HG02970 (cell line): ENCODE results near the gene AFF2.

ENCODE experiments used
- ATAC-seq: cut with Tn5 transposase; IDR thresholded peaks from one replicate; pipeline ENCODE4 v1.9.1; 2021; ENCODE audit warnings: mild to moderate bottlenecking, moderate library complexity, moderate number of reproducible peaks; ENCODE audit not compliant: unreplicated experiment, low FRiP score

The AFF2 gene

DNA sequence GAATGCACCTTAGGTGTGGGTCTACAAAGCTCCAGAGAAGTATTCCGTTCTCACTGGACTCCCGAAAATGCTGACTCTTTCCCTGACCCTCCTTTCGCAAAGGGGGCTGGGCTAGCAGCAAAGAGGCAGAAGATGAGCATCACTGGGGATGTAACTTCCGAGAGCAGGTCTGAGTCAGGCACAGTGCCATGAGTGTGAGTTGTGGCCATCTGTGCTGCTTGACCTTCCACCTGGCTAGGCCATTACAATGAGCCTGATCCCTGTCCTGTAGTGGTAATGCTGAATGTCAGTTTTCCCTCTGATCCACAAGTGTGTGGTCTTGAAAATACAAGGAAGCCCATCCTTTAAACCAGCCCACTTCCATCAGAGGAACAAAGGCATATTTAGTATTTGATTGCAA lies 479.4 kb downstream of the AFF2 start:
- no peak for ATAC-seq

DNA sequence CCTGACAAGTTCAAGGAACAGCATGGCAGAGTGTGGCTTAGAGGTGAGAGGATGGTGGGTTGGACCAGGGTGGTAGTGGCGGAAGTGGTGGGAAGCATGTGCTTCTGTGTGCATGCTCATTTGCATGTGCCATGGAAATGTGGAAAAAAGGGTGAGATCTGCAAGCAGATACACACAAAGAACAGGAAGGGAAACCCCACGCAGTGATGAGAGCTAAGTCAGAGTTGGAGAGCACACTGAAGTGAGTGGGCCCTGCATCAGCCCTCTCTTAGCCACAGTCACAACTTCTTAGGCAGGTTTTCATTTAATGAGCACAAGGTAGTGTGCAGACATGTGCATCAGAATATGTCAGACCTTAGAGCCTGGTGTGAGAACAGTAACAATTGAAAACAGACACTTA lies 483.8 kb downstream of the AFF2 start:
- no peak for ATAC-seq

DNA sequence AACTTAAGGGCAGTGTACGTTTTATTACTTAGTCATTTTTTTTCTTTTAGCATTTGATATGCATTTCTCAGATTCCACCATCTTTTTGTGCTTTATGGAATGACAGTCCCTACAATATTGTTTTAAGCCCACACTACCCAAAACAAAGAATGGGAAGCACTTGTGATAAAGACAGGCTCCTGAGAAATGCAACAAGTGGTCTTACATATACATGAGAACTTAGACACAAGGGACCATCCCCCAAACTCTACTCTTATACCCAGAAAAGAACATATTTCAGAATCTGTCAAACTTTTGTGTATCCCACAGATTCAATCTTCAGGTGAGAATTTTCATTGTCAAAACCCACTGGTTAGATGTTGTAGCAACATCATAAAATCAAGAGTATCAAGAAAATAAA lies 491.1 kb downstream of the AFF2 start:
- ATAC-seq, result no peak

DNA sequence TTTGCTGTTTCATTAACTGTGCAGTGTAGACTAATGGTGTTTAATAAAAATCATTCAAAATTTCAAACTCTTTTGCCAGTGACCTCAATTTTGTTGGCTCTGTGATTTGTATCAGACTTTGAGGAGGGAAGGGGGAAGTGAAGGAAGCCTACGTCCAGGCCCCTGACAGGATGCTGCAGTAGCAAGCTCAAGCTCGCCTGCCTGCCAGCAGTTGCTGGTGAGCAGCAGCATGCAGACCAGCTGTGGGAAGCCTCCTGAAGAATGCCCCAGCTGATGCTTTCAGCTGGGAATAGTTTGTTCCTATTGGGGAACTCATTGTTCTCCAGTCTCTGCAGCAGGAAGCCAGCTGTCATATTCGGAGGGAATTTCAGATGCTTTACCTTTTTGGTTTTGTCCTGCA lies 495.2 kb downstream of the AFF2 start:
- ATAC-seq, result no peak

DNA sequence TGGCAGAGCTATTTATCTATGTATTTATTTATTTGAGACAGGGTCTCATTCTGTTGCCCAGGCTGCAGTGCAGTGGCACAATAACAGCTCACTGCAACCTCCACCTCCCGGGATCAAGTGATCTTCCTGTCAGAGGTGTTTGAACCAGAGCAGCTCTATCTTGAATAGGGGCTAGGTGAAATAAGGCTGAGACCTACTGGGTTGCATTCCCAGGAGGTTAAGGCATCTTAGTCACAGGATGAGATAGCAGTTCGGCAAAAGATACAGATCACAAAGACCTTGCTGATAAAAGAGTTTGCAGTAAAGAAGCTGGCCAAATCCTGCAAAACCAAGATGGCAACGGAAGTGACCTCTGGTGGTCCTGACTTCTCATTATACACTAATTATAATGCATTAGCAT lies 501.9 kb downstream of the AFF2 start:
- ATAC-seq, result no peak

DNA sequence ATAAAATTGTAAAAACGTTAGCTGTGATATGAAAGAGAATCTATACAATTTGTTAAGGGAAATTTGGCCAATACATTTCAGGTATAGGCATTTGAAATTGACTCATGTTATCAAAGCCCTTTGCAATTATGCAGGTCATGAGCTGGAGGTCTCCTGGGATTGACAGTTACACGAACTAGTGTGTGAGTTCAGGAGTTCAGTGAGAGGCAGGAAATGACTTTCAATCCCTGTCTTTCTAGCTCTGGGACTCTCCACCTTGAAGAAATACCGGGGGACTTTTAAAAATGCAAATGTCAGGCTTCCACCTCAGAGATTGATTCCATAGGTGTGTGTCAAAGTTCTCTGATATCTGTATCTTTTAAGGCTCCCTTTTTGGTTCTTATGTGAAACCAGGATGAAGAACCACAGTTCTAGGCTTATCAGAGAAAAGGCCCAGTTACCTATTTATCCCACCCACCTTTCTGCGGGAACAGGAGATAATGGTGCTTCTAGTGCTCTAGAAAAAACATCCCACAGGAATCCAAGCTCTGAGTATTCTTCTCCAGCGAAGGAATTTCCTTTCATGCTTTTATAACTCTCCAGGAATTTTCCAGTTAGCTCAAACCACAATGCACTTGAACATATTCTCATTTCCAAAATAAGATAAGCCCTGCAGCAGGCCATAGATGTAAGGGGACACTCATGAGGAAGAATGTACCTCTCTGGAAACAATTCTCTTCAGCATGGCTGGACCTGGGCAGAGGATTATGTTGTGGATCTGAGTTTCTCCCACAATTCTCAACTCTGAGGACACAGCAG lies 503.6 kb downstream of the AFF2 start:
- no peak for ATAC-seq

DNA sequence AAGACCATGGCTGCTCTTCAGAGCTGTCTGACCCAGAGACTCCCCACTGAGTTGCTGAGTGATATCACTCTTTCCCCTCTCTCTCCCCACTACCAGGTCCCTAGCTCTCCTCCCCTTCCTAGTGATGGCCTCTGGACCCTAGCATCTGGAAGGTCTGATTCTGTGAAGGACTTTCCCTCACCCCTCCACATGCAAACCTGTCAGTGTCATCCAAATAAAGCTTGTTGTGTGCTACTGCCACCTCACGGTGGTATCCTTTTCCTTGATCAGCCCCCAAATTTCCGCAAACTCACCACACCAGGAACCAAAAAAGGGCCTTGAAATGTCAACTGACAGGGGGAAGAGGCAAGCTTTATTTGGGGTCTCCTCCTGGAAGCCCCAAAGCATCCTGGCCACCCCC lies 504.5 kb downstream of the AFF2 start:
- ATAC-seq, result no peak

DNA sequence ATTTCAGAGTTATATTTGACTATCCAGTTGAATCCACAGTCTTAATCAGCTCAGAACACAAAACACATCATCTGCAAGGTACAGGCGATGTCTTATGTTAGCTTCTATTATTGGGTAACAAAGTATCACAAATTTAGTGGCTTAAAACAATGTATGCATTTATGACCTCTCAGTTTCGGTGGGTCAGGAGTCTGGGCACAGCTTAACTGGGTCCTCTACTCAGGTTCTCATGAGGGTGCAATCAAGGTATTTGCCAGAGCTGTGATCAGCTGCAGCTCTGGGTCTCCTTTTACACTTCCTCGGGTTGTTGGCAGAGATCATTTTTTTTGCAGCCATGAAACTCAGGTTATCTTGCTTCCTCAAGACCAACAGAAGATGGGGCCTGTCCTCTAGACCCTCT lies 505.8 kb downstream of the AFF2 start:
- no peak for ATAC-seq

DNA sequence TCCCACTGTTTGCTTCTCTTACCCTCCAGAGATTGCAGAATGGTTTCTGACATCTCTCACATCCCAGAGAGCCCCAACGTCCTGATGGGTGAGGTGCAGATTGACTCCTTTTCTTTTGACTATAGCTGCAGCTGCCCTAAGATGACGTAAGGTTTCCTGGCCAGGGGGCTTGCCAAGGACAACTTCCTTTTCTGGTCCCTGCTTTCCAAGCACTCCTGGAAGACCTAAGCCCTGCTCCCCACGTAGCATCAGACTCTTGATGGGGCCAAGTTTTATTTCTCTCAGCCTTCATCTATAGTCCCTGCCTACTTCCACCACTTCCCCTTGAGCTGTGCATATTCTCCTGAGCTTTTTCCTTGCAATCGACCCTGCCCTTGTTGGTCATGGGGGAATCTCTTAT lies 507.0 kb downstream of the AFF2 start:
- ATAC-seq, result no peak

DNA sequence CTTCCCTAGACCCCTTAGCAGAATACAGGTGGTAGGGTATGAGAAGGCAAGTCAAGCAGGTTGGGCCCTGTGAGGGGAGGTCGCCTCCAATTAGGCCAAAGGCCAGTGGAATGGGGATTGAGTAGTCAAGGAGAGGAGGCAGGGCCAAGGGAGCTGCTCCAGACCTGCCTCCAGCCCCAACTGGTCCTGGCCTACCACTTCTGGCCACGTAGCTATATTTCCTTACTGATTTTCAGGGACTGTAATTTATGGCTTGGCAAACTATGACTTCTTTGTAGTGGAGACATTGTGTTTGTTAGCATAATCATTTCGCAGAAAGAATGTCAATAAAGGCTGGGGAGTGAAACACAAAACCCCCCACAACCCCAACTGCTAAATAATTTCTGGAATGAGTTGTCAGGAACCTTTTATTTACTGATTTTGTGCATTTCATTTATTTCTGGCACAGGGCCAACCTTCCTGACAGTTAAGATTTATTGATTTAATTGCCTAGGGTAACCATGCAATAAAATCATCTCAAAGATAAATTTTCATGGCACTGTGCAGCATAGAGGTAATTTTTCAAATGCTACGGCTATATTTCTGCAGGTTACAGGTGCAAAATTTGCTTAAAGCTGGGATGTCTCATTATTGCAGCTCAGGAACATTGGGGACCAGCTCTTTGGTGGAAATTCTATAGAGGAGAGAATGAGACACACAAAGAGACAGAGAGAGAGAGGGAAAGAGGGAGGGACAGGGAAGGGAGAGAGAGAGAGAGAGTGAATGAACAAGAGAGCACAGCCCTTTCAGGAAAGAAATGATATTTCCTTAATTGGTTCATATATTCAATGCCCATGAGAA lies 509.8 kb downstream of the AFF2 start:
- ATAC-seq, result no peak

DNA sequence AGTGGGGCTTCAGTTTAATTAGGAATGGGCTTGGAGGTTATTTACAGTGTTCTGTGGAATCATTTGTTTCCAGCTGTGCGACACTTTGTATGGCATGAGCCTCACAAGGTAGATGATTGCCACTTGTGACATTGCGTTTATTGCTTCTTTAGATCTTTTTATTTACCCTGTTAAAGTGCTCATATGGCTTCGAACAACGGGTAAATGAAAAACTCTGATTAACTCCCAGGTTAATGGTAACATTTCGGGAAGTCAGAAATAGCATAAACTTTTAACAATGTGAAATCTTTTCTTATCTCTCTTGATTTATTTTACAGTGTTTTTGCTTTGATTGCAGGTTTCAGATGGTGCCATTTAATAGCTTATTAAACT lies 510.4 kb downstream of the AFF2 start:
- no peak for ATAC-seq

DNA sequence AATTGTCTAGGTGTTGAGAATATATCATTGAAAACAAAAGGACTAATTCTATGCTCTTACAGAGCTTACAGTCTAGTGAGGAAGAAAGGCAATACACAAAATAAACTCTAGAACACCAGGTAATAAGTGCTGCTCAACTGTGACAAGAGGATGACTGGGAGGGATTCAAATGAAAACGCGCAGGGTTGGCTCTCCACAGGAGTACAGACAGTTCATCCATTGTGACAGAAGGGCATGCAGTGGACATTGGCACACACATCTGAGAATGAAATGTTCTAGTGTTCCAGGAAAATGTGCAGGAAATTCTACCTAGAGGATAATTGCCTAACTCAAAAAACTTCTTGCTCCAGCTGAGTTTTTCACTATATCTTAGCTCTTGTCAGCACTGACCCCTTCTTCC lies 512.7 kb downstream of the AFF2 start:
- ATAC-seq, result no peak

DNA sequence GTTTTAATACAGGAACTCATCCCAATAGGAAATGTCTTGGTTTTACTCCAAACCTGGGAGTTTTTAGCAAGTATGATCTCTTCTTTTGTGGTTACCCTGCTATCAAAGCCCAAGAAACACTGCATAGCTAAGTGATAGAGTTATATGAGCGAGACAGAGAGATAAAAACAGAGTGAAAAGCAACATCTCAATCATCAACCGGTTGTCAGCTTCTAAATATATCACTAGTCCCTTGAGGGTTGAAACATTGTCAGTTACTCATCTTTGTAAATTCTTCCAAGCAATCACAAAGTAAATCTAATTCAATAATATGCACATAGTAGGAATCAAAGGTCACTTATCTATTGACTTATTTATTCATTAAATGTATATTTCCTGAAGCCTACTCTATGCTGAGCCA lies 520.7 kb downstream of the AFF2 start:
- no peak for ATAC-seq

DNA sequence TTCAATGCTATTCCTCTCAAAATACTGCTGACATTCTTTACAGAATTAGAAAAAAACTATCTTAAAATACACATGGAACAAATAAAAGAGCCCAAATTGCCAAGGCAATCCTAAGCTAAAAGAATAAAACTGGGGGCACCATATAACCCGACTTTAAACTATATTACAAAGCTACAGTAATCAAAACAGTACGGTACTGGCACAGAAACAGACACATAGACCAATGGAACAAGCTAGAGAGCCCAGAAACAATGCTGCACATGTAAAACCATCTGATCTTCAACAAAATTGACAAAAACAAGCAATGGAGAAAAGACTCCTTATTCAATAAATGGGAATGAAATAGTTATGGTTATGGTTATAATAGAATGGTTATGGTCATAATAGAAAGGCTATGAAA lies 522.1 kb downstream of the AFF2 start:
- no peak for ATAC-seq

DNA sequence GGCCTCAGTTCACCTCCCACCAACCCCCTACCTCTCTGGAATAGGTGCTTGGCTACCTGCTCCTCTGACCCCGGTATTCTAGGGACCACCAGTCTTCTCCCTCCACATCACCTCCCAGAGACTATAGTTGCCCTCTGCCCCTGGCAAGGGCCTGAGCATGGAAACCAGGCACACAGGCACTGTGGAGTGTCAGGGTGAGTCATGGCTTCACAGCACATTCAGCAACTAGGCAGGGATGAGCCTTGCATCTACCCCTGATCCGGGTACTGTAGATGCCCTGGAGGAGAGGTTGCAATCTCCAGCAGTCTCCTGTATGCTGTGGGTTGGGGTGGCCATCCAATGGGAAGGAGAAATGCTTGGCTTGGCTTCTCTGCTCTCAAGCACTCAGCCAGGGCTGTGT lies 532.0 kb downstream of the AFF2 start:
- ATAC-seq, result no peak

DNA sequence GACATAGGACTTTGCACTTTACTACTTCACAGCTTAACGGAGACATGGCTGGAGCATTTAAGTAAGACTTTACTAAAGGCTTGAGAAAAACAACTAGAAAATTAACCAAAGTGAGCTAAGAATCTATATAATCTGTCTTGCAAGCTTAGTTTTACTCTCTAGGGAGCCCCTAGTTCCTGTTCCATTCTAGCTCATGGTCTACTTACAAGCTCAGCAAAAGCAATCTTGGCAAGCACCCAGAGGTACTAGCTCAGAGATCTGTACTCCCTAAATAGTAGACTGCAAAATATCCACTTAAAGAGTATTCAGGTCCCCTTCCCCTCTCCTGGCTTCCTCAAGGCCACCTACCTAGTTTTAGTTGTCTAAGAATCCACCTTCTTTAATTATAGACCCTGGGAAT lies 535.7 kb downstream of the AFF2 start:
- ATAC-seq, result no peak

DNA sequence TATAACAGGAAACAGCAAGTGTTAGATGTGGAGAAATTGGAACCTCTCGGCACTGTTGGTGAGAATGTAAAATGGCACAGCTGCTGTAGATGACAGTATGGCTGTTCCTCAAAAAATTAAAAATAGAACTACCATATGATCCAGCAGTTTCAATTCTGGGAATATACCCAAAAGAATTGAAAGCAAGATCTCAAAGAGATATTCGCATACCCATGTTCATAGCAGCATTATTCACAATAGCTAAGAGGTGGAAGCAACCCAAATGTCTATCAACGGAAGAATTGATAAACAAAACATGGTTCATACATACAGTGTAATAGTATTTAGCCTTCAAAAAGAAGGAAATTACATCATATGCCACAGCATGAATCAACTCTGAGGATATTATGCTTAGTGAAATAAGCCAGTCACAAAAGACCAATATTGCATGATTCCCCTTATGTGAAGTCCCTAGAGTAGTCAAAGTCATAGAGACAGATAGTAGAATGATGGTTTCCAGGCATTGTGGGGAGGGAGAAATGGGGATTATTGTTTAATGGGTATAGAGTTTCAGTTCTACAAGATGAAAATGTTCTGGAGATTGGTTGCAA lies 537.0 kb downstream of the AFF2 start:
- ATAC-seq, result no peak

DNA sequence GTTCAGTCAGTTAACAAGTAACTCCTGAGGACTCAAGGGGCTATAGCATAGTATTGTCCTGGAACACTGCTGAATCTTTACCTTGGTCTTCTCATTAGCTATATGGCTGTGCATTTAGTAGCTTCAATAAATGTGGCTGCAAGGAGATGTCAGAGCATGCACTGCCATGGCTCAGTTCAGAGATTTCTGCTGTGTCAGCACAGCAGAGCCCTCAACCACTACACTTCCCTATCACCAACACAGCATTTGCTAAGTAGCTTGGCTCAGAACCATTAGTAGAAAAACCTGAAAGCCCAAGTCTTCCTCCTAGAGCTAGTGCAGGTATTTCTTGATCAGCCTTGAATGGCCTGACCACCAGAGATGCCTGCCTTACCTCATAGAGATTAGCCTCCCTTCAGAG lies 538.6 kb downstream of the AFF2 start:
- ATAC-seq, result no peak

DNA sequence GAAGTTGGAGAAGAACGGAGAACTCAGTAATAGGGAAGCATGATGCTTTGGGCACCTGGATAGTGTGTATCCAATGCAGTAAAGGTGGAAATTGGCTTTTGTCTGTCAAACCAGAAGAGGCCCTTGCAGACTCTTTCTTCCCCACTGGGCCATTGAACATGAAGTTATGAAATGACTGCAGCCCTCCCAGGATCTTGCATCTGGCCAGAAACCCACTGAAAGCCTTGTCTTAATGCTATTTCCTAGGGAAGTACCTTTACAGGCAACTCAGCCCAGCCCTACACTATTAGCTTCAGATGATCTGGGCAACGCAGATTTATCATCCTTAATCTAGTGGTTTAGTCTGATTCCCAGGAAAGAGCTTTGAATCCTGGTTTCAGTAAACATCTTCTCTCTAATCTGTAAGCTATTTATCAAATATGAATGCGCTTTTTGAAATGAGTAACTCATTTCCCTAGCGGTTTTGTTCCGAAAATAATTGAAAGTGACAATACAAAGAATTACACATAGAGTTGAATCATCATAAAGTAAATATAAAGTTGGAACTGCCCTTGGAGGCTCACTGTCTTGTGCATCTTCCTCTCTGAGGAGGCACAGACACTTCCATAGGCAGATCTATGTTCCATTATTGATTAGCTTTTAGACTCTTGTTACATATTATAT lies 540.6 kb downstream of the AFF2 start:
- no peak for ATAC-seq

DNA sequence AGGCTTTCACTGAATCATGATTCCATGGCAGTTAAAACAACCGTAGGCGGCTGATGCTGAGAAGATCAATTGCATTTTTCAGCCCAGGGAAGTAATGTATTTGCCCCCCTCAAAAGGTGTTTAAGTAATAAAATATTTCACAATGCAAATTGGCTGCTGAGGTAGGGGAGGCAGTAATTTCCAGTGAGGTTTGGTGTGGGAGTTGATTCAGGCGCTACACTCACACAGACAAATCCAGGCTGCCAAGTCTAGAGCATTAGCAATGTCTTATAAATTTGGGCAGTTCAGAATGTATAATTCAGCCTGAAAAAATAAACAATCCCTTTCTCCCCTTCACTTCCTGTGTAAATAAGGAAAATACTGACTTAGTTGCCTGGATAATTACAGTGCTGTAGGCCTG lies 543.0 kb downstream of the AFF2 start:
- no peak for ATAC-seq

DNA sequence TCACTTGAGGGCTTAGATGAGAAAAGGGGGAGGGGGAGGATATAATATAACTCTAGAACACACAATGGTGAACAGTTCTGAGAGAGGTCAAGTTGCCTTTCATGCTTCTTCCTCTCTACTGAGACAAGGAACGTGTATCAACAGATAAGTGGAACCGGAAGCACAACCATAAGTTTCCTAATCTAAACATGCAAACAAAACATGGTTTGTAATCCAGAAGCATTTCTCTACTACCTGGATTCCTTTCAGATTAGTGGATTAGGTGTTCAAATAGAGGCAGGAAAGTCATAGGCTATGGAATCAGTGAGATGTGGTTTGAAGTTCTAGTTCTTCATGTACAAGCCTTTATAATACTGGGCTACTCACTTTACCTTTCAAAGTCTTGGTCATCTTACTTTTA lies 544.1 kb downstream of the AFF2 start:
- ATAC-seq, result no peak
